ENCODE results near the gene BTG1. TPM values are rescaled to one million over a fixed set of nuclear protein-coding genes. Genes with fewer than 3 reads are reported as not detected.

Gene BTG1
- total and polyA plus RNA-seq, 2 of the 4 experiments (the other 2 are of a cell fraction) = 3.8 to 33.5 TPM

- CTCF ChIA-PET = interaction anchor here (0.9 kb wide), 1 partner anchor 37 kb away, joined by 3 read pairs; no protein-coding TSS in a partner anchor
- H2AK9ac ChIP-seq (replicated peaks; ENCODE audit: low read depth, low read length, poor library complexity) = no peak overlapping the region
- no peak overlapping the region for H3K23ac ChIP-seq (ENCODE audit: low read depth, low read length)
- H3K56ac ChIP-seq (ENCODE audit: extremely low read depth, insufficient read depth, low read length) = no peak overlapping the region
- no peak overlapping the region for H4K91ac ChIP-seq (ENCODE audit: insufficient read depth, low read depth, low read length)
- H2AFZ ChIP-seq (replicated peaks; ENCODE audit: low read length, poor library complexity) = no peak overlapping the region
- no peak overlapping the region for H2BK20ac ChIP-seq (ENCODE audit: low read depth, low read length)
- no peaks in the 10 kb centered on the region for H3K79me1 ChIP-seq (ENCODE audit: low read depth in 1 of 2, low read length in 2 of 2)
- no peak overlapping the region for H3K4me2 ChIP-seq (ENCODE audit: low read depth, low read length)
- POLR2A ChIA-PET (ENCODE audit: unreplicated experiment) = no interaction called here
- no peak overlapping the region for H3K18ac ChIP-seq (ENCODE audit: low read depth, low read length)
- no peak for TF ChIP-seq RAD21 (IDR thresholded peaks at IDR 0.05; ENCODE audit: low read length)
- no peak for TF ChIP-seq SMC3 (IDR thresholded peaks at IDR 0.05; ENCODE audit: low read depth, low read length)
- intact Hi-C loops (cut with micrococcal nuclease) = no loop called here
- ATAC-seq (ENCODE audit: low read depth) = no peak
- H3K9me3 ChIP-seq (ENCODE audit: control insufficient read depth, insufficient read depth, low read length) = no peaks in the 10 kb centered on the region
- in situ Hi-C loops (cut with MboI; ENCODE audit: low sequenced_read_pairs) = no loop called here
- no peaks in the 10 kb centered on the region for H4K20me1 ChIP-seq (ENCODE audit: insufficient read depth, low read length)
- H3K9me1 ChIP-seq (ENCODE audit: insufficient read depth, low read length) = no peaks in the 10 kb centered on the region
- no peak overlapping the region for H2BK120ac ChIP-seq (ENCODE audit: low read depth, low read length)
- DNase-seq = no peak
- no peak overlapping the region for H2AK5ac ChIP-seq (ENCODE audit: low read depth, low read length)
- no peaks in the 10 kb centered on the region; the same call in 1 of the 2 replicates for H3K27me3 ChIP-seq (ENCODE audit: control insufficient read depth, insufficient read depth, low read length)
- H4K5ac ChIP-seq (ENCODE audit: low read depth, low read length) = no peak overlapping the region
- dilution Hi-C loops (cut with HindIII; ENCODE audit: low sequenced_read_pairs, unreplicated experiment) = no loop called here
- no peak overlapping the region for H3K4ac ChIP-seq (ENCODE audit: low read depth, low read length)
- no peaks in the 10 kb centered on the region for H3K36me3 ChIP-seq (ENCODE audit: control insufficient read depth, insufficient read depth, low read length)
- H3K9ac ChIP-seq (ENCODE audit: low read depth, low read length) = no peak overlapping the region
- no peaks in the 10 kb centered on the region for H3K4me1 ChIP-seq (ENCODE audit: control insufficient read depth, insufficient read depth, low read length)
- no peak overlapping the region for H2BK5ac ChIP-seq (ENCODE audit: low read depth, low read length, poor library complexity, severe bottlenecking)
- H3K4me3 ChIP-seq (ENCODE audit: insufficient read depth, low read depth, low read length) = no peak overlapping the region
- BruUV-seq (replicated peaks) = no TSS peak
- H2BK15ac ChIP-seq (ENCODE audit: low read depth, low read length) = no peak overlapping the region
- H4K8ac ChIP-seq (ENCODE audit: low read depth in 2 of 2, low read length in 2 of 2) = no peak overlapping the region
- no peak overlapping the region for H3K27ac ChIP-seq (ENCODE audit: insufficient read depth, low read length)
- no peak overlapping the region for H3K14ac ChIP-seq (replicated peaks; ENCODE audit: low read depth, low read length)
Measured at GRCh38 chr12:92170050-92170449, 24.4 kb upstream of the BTG1 start.
